Esophagus muscularis mucosa (tissue), 4 donors: Measurements from ENCODE around the gene AKAP11. TPM values are rescaled to one million over a fixed set of nuclear protein-coding genes. Genes with fewer than 3 reads are reported as not detected.

Source experiments
- DNase-seq: peaks from one replicate; pipeline ENCODE4 v3.0.0-alpha.2; 2017; ENCODE audit errors: extremely low spot score
- H3K27ac ChIP-seq, 4 donors: fragments of 200-600 bp; sonication (generic); replicated peaks in 1 of 4; 1 replicate in 3 of 4; 2 replicates in 1 of 4; pipeline ENCODE4 v1.5.1; 2016 to 2019; ENCODE audit warnings: mild to moderate bottlenecking in 1 of 4
- H3K27me3 ChIP-seq, 4 donors: fragments of 200-600 bp; sonication (generic); one replicate each; pipeline versions ENCODE4 v1.5.1 to v1.6.0; 2016 to 2019
- H3K36me3 ChIP-seq, 4 donors: fragments of 200-600 bp; sonication (generic); one replicate each; pipeline ENCODE4 v1.5.1; 2016 to 2019
- H3K4me1 ChIP-seq, 4 donors: fragments of 200-600 bp; sonication (generic); one replicate each; pipeline ENCODE4 v1.5.1; 2016 to 2019
- H3K4me3 ChIP-seq, 4 donors: fragments of 200-600 bp; sonication (generic); 1 replicate in 2 of 4; 2 replicates in 2 of 4; pipeline ENCODE4 v1.5.1; 2016 to 2019; ENCODE audit warnings: mild to moderate bottlenecking in 4 of 4, moderate library complexity in 1 of 4
- H3K9me3 ChIP-seq, 4 donors: fragments of 200-600 bp; sonication (generic); 1 replicate in 3 of 4; 2 replicates in 1 of 4; pipeline ENCODE4 v1.5.1; 2016 to 2019
- CTCF ChIP-seq, 3 experiments: fragments of 200-600 bp in 2 of 3; fragments of 450-650 bp in 1 of 3; sonication (generic) in 2 of 3; IDR thresholded peaks; one replicate each; pipeline ENCODE4 v1.5.1; 2017 to 2019; ENCODE audit warnings: antibody characterized with exemption in 3 of 3, mild to moderate bottlenecking in 2 of 3, moderate library complexity in 1 of 3
- EP300 ChIP-seq: sonication (generic); formaldehyde crosslinking; IDR thresholded peaks from one replicate; pipeline ENCODE4 v1.6.1; 2017; ENCODE audit warnings: antibody characterized with exemption
- POLR2A ChIP-seq: fragments of 450-650 bp; IDR thresholded peaks from one replicate; pipeline ENCODE4 v1.6.1; 2017; ENCODE audit warnings: antibody characterized with exemption, moderate library complexity, mild to moderate bottlenecking, low read depth
- POLR2AphosphoS5 ChIP-seq, 2 donors: sonication (generic); formaldehyde crosslinking; IDR thresholded peaks; one replicate each; pipeline ENCODE4 v1.6.1; 2017; ENCODE audit warnings: antibody characterized with exemption in 2 of 2
- WGBS: methylation state at CpG from one replicate; pipeline ENCODE4 v1.1.5; 2018; 5-methylcytosine and 5-hydroxymethylcytosine counted together
- intact Hi-C: fragments of 100-400 bp; cut with DNase I; formaldehyde crosslinking; loops from one replicate; pipeline ENCODE4 v1.15.1; 2023
- total RNA-seq, 4 donors: library from RNA; depleted of rRNA; stranded (reverse); fragments of >200 nt; gene quantifications; one replicate each; pipeline versions ENCODE4 v1.1.0 to v1.2.1, GENCODE V29; 2016

Gene AKAP11
- total RNA-seq, 4 donors from 2014 or later, result 36.1 to 43.4 (median 39.6) TPM

GRCh38 chr13:42276683-42277082 lies 4.7 kb downstream of the AKAP11 start:
- 98% methylated on average over 3 of the region's 3 CpGs for WGBS
- H3K36me3 ChIP-seq, result no peaks in the 10 kb centered on the region
- no peak for DNase-seq
- TF ChIP-seq EP300, result no peak
- no peak for TF ChIP-seq POLR2AphosphoS5 (IDR thresholded peaks at IDR 0.05)
- no peak for TF ChIP-seq POLR2A
- TF ChIP-seq CTCF (IDR thresholded peaks at IDR 0.05), result no peak
- intact Hi-C loops, result no loop called here
- H3K4me1 ChIP-seq, result peaks cover 7 to 50% (median 28%) of the 10 kb centered on the region in 4 donors
- no peak overlapping the region for H3K4me3 ChIP-seq
- no peaks in the 10 kb centered on the region for H3K27me3 ChIP-seq
- H3K27ac ChIP-seq, result no peak overlapping the region
- H3K9me3 ChIP-seq, result no peaks in the 10 kb centered on the region

GRCh38 chr13:42277618-42278276 lies 5.8 kb downstream of the AKAP11 start:
- no peak overlapping the region for H3K27ac ChIP-seq
- H3K27me3 ChIP-seq, result no peaks in the 10 kb centered on the region
- intact Hi-C loops, result no loop called here
- peaks cover 6 to 48% (median 28%) of the 10 kb centered on the region in 4 donors for H3K4me1 ChIP-seq
- no peak for DNase-seq
- no peaks in the 10 kb centered on the region for H3K36me3 ChIP-seq
- H3K9me3 ChIP-seq, result no peaks in the 10 kb centered on the region
- 94% methylated on average over 7 of the region's 7 CpGs for WGBS
- TF ChIP-seq CTCF (IDR thresholded peaks at IDR 0.05), result no peak
- TF ChIP-seq POLR2A, result no peak
- no peak overlapping the region for H3K4me3 ChIP-seq

GRCh38 chr13:42279080-42279479 lies 7.1 kb downstream of the AKAP11 start:
- Histone ChIP-seq H3K36me3 (no peaks in the 10 kb centered on the region), H3K4me1 (peaks cover 0 to 45% (median 16%) of the 10 kb centered on the region in 4 donors), H3K9me3 (no peaks in the 10 kb centered on the region), H3K4me3 (no peak overlapping the region), H3K27me3 (no peaks in the 10 kb centered on the region), H3K27ac (no peak overlapping the region)
- 74% methylated on average over 6 of the region's 6 CpGs for WGBS
- TF ChIP-seq CTCF (IDR thresholded peaks at IDR 0.05), result no peak
- no peak for TF ChIP-seq EP300
- TF ChIP-seq POLR2AphosphoS5 (IDR thresholded peaks at IDR 0.05), result no peak
- no peak for TF ChIP-seq POLR2A
- no peak for DNase-seq
- intact Hi-C loops, result no loop called here

- WGBS, result 55% methylated on average over 1 of the region's 1 CpG
- H3K36me3 ChIP-seq, result no peaks in the 10 kb centered on the region
Measured at GRCh38 chr13:42279986-42280385, 8.0 kb downstream of the AKAP11 start.

More at GRCh38 chr13:42279986-42280385, 8.0 kb downstream of the AKAP11 start:
- Histone ChIP-seq H3K27me3 (no peaks in the 10 kb centered on the region), H3K4me3 (no peak overlapping the region), H3K27ac (no peak overlapping the region), H3K9me3 (no peaks in the 10 kb centered on the region), H3K4me1 (peaks cover 0 to 43% (median 10%) of the 10 kb centered on the region in 4 donors)
- DNase-seq, result no peak
- no peak for TF ChIP-seq CTCF (IDR thresholded peaks at IDR 0.05)
- TF ChIP-seq EP300, result no peak
- no peak for TF ChIP-seq POLR2A
- TF ChIP-seq POLR2AphosphoS5 (IDR thresholded peaks at IDR 0.05), result no peak
- intact Hi-C loops, result no loop called here
